Measurements from ENCODE around the gene TBC1D22A. TPM values are rescaled to one million over a fixed set of nuclear protein-coding genes. Genes with fewer than 3 reads are reported as not detected.

Gene TBC1D22A
- total RNA-seq, 4 donors from 2014 or later = 15.6 to 21.7 (median 20.5) TPM

DNA sequence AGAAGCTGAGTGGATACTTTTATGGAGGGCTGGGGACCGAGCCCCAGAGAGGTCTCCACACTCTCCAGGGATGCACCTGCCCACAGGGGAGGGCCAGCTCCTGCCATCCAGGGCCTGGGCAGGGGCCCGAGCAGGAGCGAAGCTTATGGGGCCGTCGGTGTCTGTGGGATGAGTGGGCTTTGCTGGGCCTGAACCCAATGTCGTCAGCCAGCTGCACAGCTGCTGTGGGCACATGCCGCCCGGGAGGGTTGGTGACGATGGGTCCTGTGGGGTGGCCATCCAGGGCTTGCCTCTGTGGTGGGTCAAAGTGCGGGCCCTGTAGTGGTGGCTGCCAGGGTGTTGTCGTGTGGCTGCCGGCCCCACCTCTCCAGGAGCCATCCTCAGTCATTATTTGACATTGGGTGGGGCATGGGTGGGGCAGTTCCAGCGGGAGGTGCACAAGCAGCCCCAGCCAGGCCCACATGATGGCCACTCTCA lies 447.1 kb downstream of the TBC1D22A start:
- Histone ChIP-seq H3K4me1 (no peaks in the 10 kb centered on the region), H3K27ac (no peak overlapping the region), H3K27me3 (peaks cover 0 to 43% (median 0%) of the 10 kb centered on the region in 4 donors), H3K4me3 (no peak overlapping the region), H3K36me3 (no peaks in the 10 kb centered on the region), H3K9me3 (no peaks in the 10 kb centered on the region)
- TF ChIP-seq POLR2A (IDR thresholded peaks at IDR 0.05) = no peak
- TF ChIP-seq, protein P1, sequence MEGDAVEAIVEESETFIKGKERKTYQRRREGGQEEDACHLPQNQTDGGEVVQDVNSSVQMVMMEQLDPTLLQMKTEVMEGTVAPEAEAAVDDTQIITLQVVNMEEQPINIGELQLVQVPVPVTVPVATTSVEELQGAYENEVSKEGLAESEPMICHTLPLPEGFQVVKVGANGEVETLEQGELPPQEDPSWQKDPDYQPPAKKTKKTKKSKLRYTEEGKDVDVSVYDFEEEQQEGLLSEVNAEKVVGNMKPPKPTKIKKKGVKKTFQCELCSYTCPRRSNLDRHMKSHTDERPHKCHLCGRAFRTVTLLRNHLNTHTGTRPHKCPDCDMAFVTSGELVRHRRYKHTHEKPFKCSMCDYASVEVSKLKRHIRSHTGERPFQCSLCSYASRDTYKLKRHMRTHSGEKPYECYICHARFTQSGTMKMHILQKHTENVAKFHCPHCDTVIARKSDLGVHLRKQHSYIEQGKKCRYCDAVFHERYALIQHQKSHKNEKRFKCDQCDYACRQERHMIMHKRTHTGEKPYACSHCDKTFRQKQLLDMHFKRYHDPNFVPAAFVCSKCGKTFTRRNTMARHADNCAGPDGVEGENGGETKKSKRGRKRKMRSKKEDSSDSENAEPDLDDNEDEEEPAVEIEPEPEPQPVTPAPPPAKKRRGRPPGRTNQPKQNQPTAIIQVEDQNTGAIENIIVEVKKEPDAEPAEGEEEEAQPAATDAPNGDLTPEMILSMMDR (IDR thresholded peaks at IDR 0.05) = no peak
- intact Hi-C loops (cut with DNase I) = no loop called here
- 81% methylated on average over 8 of the region's 13 CpGs; no CpG with 5 or more reads in 1 of the 2 donors for WGBS, 2 donors
- DNase-seq = no peak

DNA sequence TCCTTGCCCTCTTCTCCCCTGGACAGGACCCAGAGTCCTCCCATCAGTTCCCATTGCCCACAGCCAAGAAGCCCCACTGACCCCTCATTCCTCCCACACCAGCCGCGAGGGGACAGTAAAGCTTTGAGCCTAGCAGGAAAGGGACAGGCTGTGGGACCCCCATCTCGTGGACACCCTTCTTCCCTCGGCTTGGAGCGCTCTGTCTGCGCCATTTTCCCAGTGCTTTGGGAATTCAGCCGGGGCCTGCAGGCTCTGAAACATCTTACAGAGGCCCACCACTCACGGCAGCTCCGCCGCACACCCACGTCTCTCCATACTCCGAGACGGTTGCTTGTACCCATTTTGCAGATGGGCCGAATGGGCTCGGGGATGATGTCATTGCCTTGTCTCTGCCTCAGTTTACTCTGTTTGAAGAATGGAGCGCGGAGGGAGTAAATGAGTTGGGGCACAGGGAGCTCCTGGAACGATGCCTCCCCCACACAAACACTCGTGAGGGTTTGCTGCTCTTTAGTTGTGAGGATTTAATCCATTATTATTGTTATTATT lies 447.7 kb downstream of the TBC1D22A start:
- Histone ChIP-seq H3K4me3 (no peak overlapping the region), H3K27ac (no peak overlapping the region), H3K36me3 (no peaks in the 10 kb centered on the region), H3K9me3 (no peaks in the 10 kb centered on the region), H3K27me3 (peaks cover 0 to 38% (median 0%) of the 10 kb centered on the region in 4 donors), H3K4me1 (no peaks in the 10 kb centered on the region)
- WGBS, 2 donors = 93 to 95% methylated on average over 15 to 16 of the region's 19 CpGs
- DNase-seq = no peak
- intact Hi-C loops (cut with DNase I) = no loop called here
- TF ChIP-seq POLR2A (IDR thresholded peaks at IDR 0.05) = no peak
- TF ChIP-seq, protein P1 (IDR thresholded peaks at IDR 0.05) = no peak

DNA sequence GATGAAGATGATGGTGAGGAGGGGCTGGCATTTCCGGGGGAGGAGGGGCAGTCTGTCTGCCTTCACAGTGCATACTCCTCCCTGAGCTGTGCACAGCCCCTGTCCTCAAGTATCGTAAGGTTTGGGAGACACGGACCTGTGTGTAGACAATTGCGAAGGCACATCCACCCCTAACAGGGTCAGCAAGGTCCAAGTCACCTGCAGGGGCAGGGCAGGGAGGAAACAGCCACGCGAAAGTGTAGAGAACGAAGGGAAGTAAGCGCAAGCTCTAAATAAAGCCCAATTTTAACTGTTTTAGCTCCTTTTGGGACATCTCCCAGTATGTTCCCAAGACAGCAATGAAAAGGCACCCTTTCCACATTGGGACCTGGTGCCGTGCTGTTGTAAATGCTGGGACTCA lies 448.2 kb downstream of the TBC1D22A start:
- peaks cover 0 to 33% (median 0%) of the 10 kb centered on the region in 4 donors for H3K27me3 ChIP-seq
- H3K9me3 ChIP-seq = no peaks in the 10 kb centered on the region
- H3K27ac ChIP-seq = no peak overlapping the region
- DNase-seq = no peak
- intact Hi-C loops (cut with DNase I) = no loop called here
- TF ChIP-seq, protein P1 (IDR thresholded peaks at IDR 0.05) = no peak
- no peak for TF ChIP-seq POLR2A (IDR thresholded peaks at IDR 0.05)
- H3K36me3 ChIP-seq = no peaks in the 10 kb centered on the region
- no peak overlapping the region for H3K4me3 ChIP-seq
- WGBS, 2 donors = 85 to 88% methylated on average over 7 to 9 of the region's 9 CpGs
- H3K4me1 ChIP-seq = no peaks in the 10 kb centered on the region

DNA sequence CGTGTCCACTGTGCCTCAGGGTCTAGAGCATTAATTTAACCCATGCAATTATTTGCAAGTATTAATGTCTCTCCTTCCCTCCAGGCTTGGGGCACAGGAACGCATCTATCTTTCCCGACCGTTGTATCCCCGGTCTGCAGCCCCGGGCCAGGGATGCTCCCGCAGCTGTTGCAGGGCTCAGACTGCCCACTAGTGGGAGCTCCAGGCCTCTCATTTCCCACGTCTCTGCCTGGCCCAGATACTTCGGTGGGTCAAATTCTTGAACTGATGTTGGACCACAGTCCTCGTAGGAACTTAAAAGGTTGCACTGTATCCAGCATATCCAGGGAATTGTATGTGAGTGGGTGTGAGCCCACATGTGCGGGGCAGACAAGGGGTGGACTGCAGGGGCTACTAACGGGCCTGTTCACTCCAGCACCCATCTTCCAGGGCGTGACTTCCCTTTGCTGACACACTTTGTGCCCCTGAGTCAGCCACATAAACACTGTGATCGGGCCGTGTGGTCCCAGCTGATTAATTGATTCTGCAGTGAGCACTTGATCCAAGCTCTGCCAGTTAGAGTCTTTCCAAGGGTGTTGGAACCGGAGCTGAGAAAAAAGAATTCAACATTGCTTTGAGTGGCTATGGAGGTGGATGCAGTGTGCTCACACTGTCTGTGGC lies 451.3 kb downstream of the TBC1D22A start:
- no peak for DNase-seq
- Histone ChIP-seq H3K4me3 (no peak overlapping the region), H3K9me3 (no peaks in the 10 kb centered on the region), H3K27me3 (peaks cover 0 to 9% (median 0%) of the 10 kb centered on the region in 4 donors), H3K4me1 (no peaks in the 10 kb centered on the region), H3K27ac (no peak overlapping the region), H3K36me3 (no peaks in the 10 kb centered on the region)
- intact Hi-C loops (cut with DNase I) = no loop called here
- no peak for TF ChIP-seq POLR2A (IDR thresholded peaks at IDR 0.05)
- TF ChIP-seq, protein P1 (IDR thresholded peaks at IDR 0.05) = peak; percentile 41 to 81 (median 60)
- 46 to 70% methylated on average over 8 to 15 of the region's 16 CpGs for WGBS, 2 donors

DNA sequence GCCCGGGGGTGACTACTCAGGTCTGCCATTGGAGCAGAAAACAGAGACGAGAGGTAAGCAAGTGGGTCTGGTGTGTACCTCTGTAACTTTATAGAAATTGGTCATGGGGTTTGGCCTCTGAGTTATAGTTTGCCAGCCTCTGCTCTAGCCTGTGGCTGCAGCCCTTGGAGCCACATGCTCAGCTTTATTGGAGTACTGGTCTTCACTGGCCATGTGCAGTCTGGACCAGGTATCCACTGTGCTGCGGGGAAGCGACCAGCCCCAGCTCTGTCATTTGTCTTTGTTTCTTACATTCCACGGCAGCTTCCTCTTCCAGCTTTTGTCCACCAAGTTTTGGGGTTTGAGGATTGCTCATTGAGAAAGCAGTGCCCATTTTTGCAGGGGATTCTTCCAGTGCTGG lies 453.4 kb downstream of the TBC1D22A start:
- Histone ChIP-seq H3K4me1 (no peaks in the 10 kb centered on the region), H3K9me3 (no peaks in the 10 kb centered on the region), H3K27ac (no peak overlapping the region), H3K4me3 (no peak overlapping the region), H3K27me3 (no peaks in the 10 kb centered on the region), H3K36me3 (no peaks in the 10 kb centered on the region)
- 66 to 76% methylated on average over 5 of the region's 5 CpGs for WGBS, 2 donors
- TF ChIP-seq POLR2A (IDR thresholded peaks at IDR 0.05) = no peak
- TF ChIP-seq, protein P1 (IDR thresholded peaks at IDR 0.05) = no peak
- intact Hi-C loops (cut with DNase I) = no loop called here
- no peak for DNase-seq
